HCT116 (cell line): Measurements from ENCODE around the gene EVC2. TPM values are rescaled to one million over a fixed set of nuclear protein-coding genes. Genes with fewer than 3 reads are reported as not detected.

ENCODE experiments used
- ATAC-seq: fragments of 200-7000 bp; cut with Tn5 transposase; 2 replicates; pipeline ENCODE4 v1.9.1; 2020; ENCODE audit warnings: mild to moderate bottlenecking, moderate library complexity
- BruUV-seq: library from RNA; stranded (reverse); fragments of 400-500 nt; replicated peaks from 2 replicates; lab custom pipeline; 2021; lab: Mats Ljungman, UMichigan
- CTCF ChIA-PET: fragments of 300-600 bp; sonication (Branson Sonifier 250); formaldehyde crosslinking; loops from one replicate; lab custom pipeline; 2021; ENCODE audit warnings: antibody characterized with exemption; lab: Charles Lee
- POLR2A ChIA-PET: fragments of 300-600, 350-600 bp; sonication (Branson Sonifier 250); formaldehyde crosslinking; loops from one replicate; lab custom pipeline; 2021; ENCODE audit warnings: antibody characterized with exemption; lab: Charles Lee
- RAD21 ChIA-PET, 2 experiments: fragments of 300-600 bp; sonication (Branson Sonifier 250); formaldehyde crosslinking; loops; one replicate each; lab custom pipeline; 2023; ENCODE audit warnings: low total read pairs in 2 of 2; ENCODE audit not compliant: uncharacterized antibody in 2 of 2, unreplicated experiment in 2 of 2, low non-redundant PET in 1 of 2; lab: Charles Lee
- DNase-seq: peaks from one replicate; pipeline ENCODE4 v3.0.0-alpha.2; 2010; ENCODE audit warnings: low read depth, low spot score
- H2AFZ ChIP-seq: fragments of 200-600 bp; shearing (Covaris generic), sonication (generic); 2 replicates; pipeline ENCODE4 v1.6.1; 2017; ENCODE audit warnings: low read depth, mixed run types, mixed read lengths, antibody characterized with exemption, low read length; ENCODE audit not compliant: poor library complexity, severe bottlenecking
- H3K27ac ChIP-seq: 2 replicates; pipeline ENCODE4 v1.5.1; 2012; ENCODE audit warnings: low read depth, low read length
- H3K27me3 ChIP-seq: fragments of 200-600 bp; sonication (generic); 2 replicates; pipeline ENCODE4 v1.6.1; 2016; ENCODE audit warnings: mixed run types, low read length, mixed read lengths; ENCODE audit not compliant: insufficient read depth
- H3K36me3 ChIP-seq, 2 experiments: fragments of 200-500 bp in 1 of 2; fragments of 200-600 bp in 1 of 2; sonication (Bioruptor generic) in 1 of 2; sonication (generic) in 1 of 2; 2 replicates each; pipeline versions ENCODE4 v1.5.1 to v1.6.1; 2014 to 2016; ENCODE audit warnings: low read length in 2 of 2, inconsistent platforms in 1 of 2, mixed read lengths in 1 of 2, mixed run types in 1 of 2; ENCODE audit not compliant: insufficient read depth in 2 of 2, control insufficient read depth in 1 of 2
- H3K4me1 ChIP-seq, 2 experiments: fragments of 200-600 bp in 1 of 2; sonication (generic) in 1 of 2; 2 replicates each; pipeline versions ENCODE4 v1.5.1 to v1.6.1; 2012 to 2017; ENCODE audit warnings: low read length in 2 of 2, inconsistent platforms in 1 of 2, mild to moderate bottlenecking in 1 of 2, mixed read lengths in 1 of 2, mixed run types in 1 of 2, moderate library complexity in 1 of 2; ENCODE audit not compliant: insufficient read depth in 2 of 2, control insufficient read depth in 1 of 2
- H3K4me2 ChIP-seq: fragments of 200-600 bp; sonication (generic); 2 replicates; pipeline ENCODE4 v1.6.1; 2017; ENCODE audit warnings: mixed run types, low read length, mixed read lengths
- H3K4me3 ChIP-seq, 2 experiments: fragments of 200-600 bp in 1 of 2; sonication (generic) in 1 of 2; replicated peaks in 1 of 2; 2 replicates each; pipeline ENCODE4 v1.5.1; 2011 to 2016; ENCODE audit warnings: low read length in 2 of 2, control low read depth in 1 of 2, low read depth in 1 of 2, mild to moderate bottlenecking in 1 of 2, mixed read lengths in 1 of 2, mixed run types in 1 of 2
- H3K79me2 ChIP-seq: fragments of 200-600 bp; sonication (generic); 2 replicates; pipeline ENCODE4 v1.6.1; 2017; ENCODE audit warnings: mild to moderate bottlenecking, mixed run types, low read length, moderate library complexity, mixed read lengths; ENCODE audit not compliant: insufficient read depth
- H3K9ac ChIP-seq: fragments of 200-600 bp; sonication (generic); 2 replicates; pipeline ENCODE4 v1.6.1; 2016; ENCODE audit warnings: low read length, mixed read lengths
- H3K9me2 ChIP-seq: fragments of 200-600 bp; sonication (generic), shearing (Covaris generic); 2 replicates; pipeline ENCODE4 v1.6.1; 2017; ENCODE audit warnings: mixed run types, mild to moderate bottlenecking, moderate library complexity; ENCODE audit not compliant: insufficient read depth
- H3K9me3 ChIP-seq, 2 experiments: fragments of 200-500 bp in 1 of 2; fragments of 200-600 bp in 1 of 2; sonication (Bioruptor generic) in 1 of 2; sonication (generic) in 1 of 2; 2 replicates each; pipeline ENCODE4 v1.6.1; 2014 to 2017; ENCODE audit warnings: low read length in 2 of 2, mixed read lengths in 2 of 2, inconsistent platforms in 1 of 2, low read depth in 1 of 2, mild to moderate bottlenecking in 1 of 2, mixed run types in 1 of 2, moderate library complexity in 1 of 2; ENCODE audit not compliant: control insufficient read depth in 1 of 2, insufficient read depth in 1 of 2
- H4K20me1 ChIP-seq: fragments of 200-600 bp; sonication (generic), shearing (Covaris generic); 2 replicates; pipeline ENCODE4 v1.6.1; 2017; ENCODE audit warnings: mixed run types, mild to moderate bottlenecking, moderate library complexity; ENCODE audit not compliant: insufficient read depth
- EZH2 ChIP-seq: fragments of 200-600 bp; sonication (generic); IDR thresholded peaks from 2 replicates; pipeline ENCODE4 v1.6.1; 2017; ENCODE audit warnings: antibody characterized with exemption, mixed run types
- EZH2phosphoT487 ChIP-seq: fragments of 200-600 bp; IDR thresholded peaks from 2 replicates; pipeline ENCODE4 v1.6.1; 2018; ENCODE audit warnings: antibody characterized with exemption, borderline replicate concordance
- POLR2AphosphoS5 ChIP-seq: IDR thresholded peaks from 2 replicates; pipeline ENCODE4 v1.6.1; 2011; ENCODE audit warnings: mild to moderate bottlenecking, low read depth, low read length, moderate library complexity
- RAD21 ChIP-seq: IDR thresholded peaks from 2 replicates; pipeline ENCODE4 v1.6.1; 2012; ENCODE audit warnings: low read depth, mild to moderate bottlenecking
- SIN3A ChIP-seq: IDR thresholded peaks from 2 replicates; pipeline ENCODE4 v1.6.1; 2012; ENCODE audit warnings: low read depth
- TCF7L2 ChIP-seq: IDR thresholded peaks from 2 replicates; pipeline ENCODE4 v1.7.0; 2011; ENCODE audit warnings: borderline replicate concordance, inconsistent platforms; ENCODE audit not compliant: insufficient read depth, insufficient read length; ENCODE audit errors: extremely low read depth
- YY1 ChIP-seq: IDR thresholded peaks from 2 replicates; pipeline ENCODE4 v1.6.1; 2011; ENCODE audit warnings: low read length, low read depth, moderate library complexity, mild to moderate bottlenecking; ENCODE audit not compliant: insufficient replicate concordance; ENCODE audit errors: extremely low read depth
- ZFX ChIP-seq: fragments of 450-650 bp; IDR thresholded peaks from 2 replicates; pipeline ENCODE4 v1.6.1; 2017
- ZNF274 ChIP-seq: fragments of 200-500 bp; sonication (Bioruptor generic); IDR thresholded peaks from 2 replicates; pipeline ENCODE4 v1.6.1; 2014; ENCODE audit warnings: mild to moderate bottlenecking, low read depth, low read length, inconsistent platforms
- intact Hi-C: fragments of 100-400 bp; cut with micrococcal nuclease; formaldehyde crosslinking; loops from 2 replicates; pipeline ENCODE4 v1.10.0; 2022
- total RNA-seq: library from RNA; stranded (reverse); gene quantifications from one replicate; pipeline ENCODE4 v1.2.1, GENCODE V29; 2021; ENCODE audit not compliant: unreplicated experiment
- TF ChIP-seq, protein P1 (sequence below): IDR thresholded peaks from 2 replicates; pipeline ENCODE4 v1.6.1; 2012; ENCODE audit warnings: low read depth
- TF ChIP-seq, protein P2 (sequence below): IDR thresholded peaks from 2 replicates; pipeline ENCODE4 v1.6.1; 2011; ENCODE audit warnings: mild to moderate bottlenecking, low read length, moderate library complexity; ENCODE audit not compliant: insufficient replicate concordance; ENCODE audit errors: extremely low read depth

Gene EVC2
- total RNA-seq, 1 experiment from 2014 or later: not detected

DNA sequence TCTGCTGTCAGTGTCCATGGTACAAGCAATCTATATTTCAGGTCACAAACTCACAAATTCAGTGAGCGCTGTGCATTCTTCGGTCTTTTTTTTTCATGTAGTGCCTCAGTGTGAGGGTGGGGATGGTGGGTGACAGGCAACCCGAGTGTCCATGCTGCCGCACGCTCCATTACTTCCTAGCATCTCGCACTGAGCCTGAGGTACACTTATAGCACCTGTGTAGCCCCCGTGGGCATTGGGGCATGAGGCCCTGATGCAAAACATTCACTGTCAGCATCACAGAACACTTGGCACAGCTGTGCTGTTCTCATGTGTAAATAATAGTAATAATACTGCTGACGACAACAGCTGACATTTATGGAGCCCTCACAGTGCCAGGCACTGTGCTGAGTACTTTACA lies 31.6 kb downstream of the EVC2 start:
- Histone ChIP-seq H2AFZ (no peak overlapping the region), H3K36me3 (no peaks in the 10 kb centered on the region), H4K20me1 (no peaks in the 10 kb centered on the region), H3K79me2 (no peaks in the 10 kb centered on the region), H3K9me3 (no peaks in the 10 kb centered on the region), H3K4me1 (no peaks in the 10 kb centered on the region), H3K27me3 (peaks cover 26% of the 10 kb centered on the region), H3K9ac (no peak overlapping the region), H3K4me2 (no peak overlapping the region), H3K9me2 (no peaks in the 10 kb centered on the region), H3K27ac (no peak overlapping the region), H3K4me3 (no peak overlapping the region)
- CTCF ChIA-PET: no interaction called here
- POLR2A ChIA-PET: no interaction called here
- intact Hi-C loops: no loop called here
- RAD21 ChIA-PET: no interaction called here
- ATAC-seq (no peak), DNase-seq (no peak)
- BruUV-seq: no TSS peak
- TF ChIP-seq EZH2 (no peak), SIN3A (no peak), POLR2AphosphoS5 (no peak), RAD21 (no peak), EZH2phosphoT487 (no peak), ZFX (no peak), ZNF274 (no peak), YY1 (no peak), TCF7L2 (no peak)
- TF ChIP-seq, protein P1, sequence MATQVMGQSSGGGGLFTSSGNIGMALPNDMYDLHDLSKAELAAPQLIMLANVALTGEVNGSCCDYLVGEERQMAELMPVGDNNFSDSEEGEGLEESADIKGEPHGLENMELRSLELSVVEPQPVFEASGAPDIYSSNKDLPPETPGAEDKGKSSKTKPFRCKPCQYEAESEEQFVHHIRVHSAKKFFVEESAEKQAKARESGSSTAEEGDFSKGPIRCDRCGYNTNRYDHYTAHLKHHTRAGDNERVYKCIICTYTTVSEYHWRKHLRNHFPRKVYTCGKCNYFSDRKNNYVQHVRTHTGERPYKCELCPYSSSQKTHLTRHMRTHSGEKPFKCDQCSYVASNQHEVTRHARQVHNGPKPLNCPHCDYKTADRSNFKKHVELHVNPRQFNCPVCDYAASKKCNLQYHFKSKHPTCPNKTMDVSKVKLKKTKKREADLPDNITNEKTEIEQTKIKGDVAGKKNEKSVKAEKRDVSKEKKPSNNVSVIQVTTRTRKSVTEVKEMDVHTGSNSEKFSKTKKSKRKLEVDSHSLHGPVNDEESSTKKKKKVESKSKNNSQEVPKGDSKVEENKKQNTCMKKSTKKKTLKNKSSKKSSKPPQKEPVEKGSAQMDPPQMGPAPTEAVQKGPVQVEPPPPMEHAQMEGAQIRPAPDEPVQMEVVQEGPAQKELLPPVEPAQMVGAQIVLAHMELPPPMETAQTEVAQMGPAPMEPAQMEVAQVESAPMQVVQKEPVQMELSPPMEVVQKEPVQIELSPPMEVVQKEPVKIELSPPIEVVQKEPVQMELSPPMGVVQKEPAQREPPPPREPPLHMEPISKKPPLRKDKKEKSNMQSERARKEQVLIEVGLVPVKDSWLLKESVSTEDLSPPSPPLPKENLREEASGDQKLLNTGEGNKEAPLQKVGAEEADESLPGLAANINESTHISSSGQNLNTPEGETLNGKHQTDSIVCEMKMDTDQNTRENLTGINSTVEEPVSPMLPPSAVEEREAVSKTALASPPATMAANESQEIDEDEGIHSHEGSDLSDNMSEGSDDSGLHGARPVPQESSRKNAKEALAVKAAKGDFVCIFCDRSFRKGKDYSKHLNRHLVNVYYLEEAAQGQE: no peak
- TF ChIP-seq, protein P2, sequence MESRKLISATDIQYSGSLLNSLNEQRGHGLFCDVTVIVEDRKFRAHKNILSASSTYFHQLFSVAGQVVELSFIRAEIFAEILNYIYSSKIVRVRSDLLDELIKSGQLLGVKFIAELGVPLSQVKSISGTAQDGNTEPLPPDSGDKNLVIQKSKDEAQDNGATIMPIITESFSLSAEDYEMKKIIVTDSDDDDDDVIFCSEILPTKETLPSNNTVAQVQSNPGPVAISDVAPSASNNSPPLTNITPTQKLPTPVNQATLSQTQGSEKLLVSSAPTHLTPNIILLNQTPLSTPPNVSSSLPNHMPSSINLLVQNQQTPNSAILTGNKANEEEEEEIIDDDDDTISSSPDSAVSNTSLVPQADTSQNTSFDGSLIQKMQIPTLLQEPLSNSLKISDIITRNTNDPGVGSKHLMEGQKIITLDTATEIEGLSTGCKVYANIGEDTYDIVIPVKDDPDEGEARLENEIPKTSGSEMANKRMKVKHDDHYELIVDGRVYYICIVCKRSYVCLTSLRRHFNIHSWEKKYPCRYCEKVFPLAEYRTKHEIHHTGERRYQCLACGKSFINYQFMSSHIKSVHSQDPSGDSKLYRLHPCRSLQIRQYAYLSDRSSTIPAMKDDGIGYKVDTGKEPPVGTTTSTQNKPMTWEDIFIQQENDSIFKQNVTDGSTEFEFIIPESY: no peak
